ENCODE data around the gene DLEC1. TPM values are rescaled to one million over a fixed set of nuclear protein-coding genes. Genes with fewer than 3 reads are reported as not detected.

Gene DLEC1
- total RNA-seq, 1 donor from 2014 or later = 0.54 TPM

GRCh38 chr3:38094999-38095398 is 56.0 kb downstream of the DLEC1 start:
- peaks cover 39% of the 10 kb centered on the region for H3K27me3 Mint-ChIP-seq (ENCODE audit: low read depth, unreplicated experiment)
- Histone ChIP-seq H3K27ac (ENCODE audit: low read depth, low read length) (no peak overlapping the region), H3K4me2 (ENCODE audit: low read length) (no peak overlapping the region), H3K79me2 (ENCODE audit: insufficient read depth, low read length) (no peaks in the 10 kb centered on the region), H3K4me3 (ENCODE audit: insufficient read depth, low read depth, low read length) (no peak overlapping the region), H4K20me1 (ENCODE audit: insufficient read depth, low read length) (no peaks in the 10 kb centered on the region), H3K9ac (ENCODE audit: low read length) (no peak overlapping the region), H3K9me3 (ENCODE audit: insufficient read depth, low read depth, low read length) (no peaks in the 10 kb centered on the region), H3K4me1 (ENCODE audit: insufficient read depth, low read length) (no peaks in the 10 kb centered on the region), H3K36me3 (ENCODE audit: insufficient read depth, low read length) (no peaks in the 10 kb centered on the region), H2AFZ (ENCODE audit: low read depth, low read length) (no peak overlapping the region), H3K27me3 (ENCODE audit: insufficient read depth, low read length) (peaks cover 6% of the 10 kb centered on the region)
- no peak for FAIRE-seq
- peaks cover 3% of the 10 kb centered on the region for H3K4me1 Mint-ChIP-seq (ENCODE audit: low read depth, unreplicated experiment)
- no peaks in the 10 kb centered on the region for H3K36me3 Mint-ChIP-seq (ENCODE audit: low read depth, unreplicated experiment)
- no peak overlapping the region for H3K27ac Mint-ChIP-seq (ENCODE audit: unreplicated experiment)
- TF ChIP-seq EZH2 (IDR thresholded peaks at IDR 0.05; ENCODE audit: insufficient read depth, low read length) (no peak), CTCF (IDR thresholded peaks at IDR 0.05; ENCODE audit: insufficient read depth, low read depth, low read length) (no peak)
- no peaks in the 10 kb centered on the region for H3K9me3 Mint-ChIP-seq (ENCODE audit: unreplicated experiment)
- no peak for DNase-seq (ENCODE audit: low read depth)
- H3K4me3 Mint-ChIP-seq (ENCODE audit: unreplicated experiment) = no peak overlapping the region

- no peak overlapping the region for H3K4me2 ChIP-seq (ENCODE audit: low read length)
- H3K36me3 Mint-ChIP-seq (ENCODE audit: low read depth, unreplicated experiment) = no peaks in the 10 kb centered on the region
- no peak overlapping the region for H3K9ac ChIP-seq (ENCODE audit: low read length)
- no peaks in the 10 kb centered on the region for H3K4me1 ChIP-seq (ENCODE audit: insufficient read depth, low read length)
- no peaks in the 10 kb centered on the region for H3K9me3 ChIP-seq (ENCODE audit: insufficient read depth, low read depth, low read length)
- no peaks in the 10 kb centered on the region for H3K36me3 ChIP-seq (ENCODE audit: insufficient read depth, low read length)
- no peak overlapping the region for H3K4me3 Mint-ChIP-seq (ENCODE audit: unreplicated experiment)
- peaks cover 8% of the 10 kb centered on the region for H3K27me3 ChIP-seq (ENCODE audit: insufficient read depth, low read length)
- FAIRE-seq (no peak), DNase-seq (ENCODE audit: low read depth) (no peak)
- no peaks in the 10 kb centered on the region for H3K79me2 ChIP-seq (ENCODE audit: insufficient read depth, low read length)
- H3K27me3 Mint-ChIP-seq (ENCODE audit: low read depth, unreplicated experiment) = peaks cover 39% of the 10 kb centered on the region
- H4K20me1 ChIP-seq (ENCODE audit: insufficient read depth, low read length) = no peaks in the 10 kb centered on the region
- no peaks in the 10 kb centered on the region for H3K9me3 Mint-ChIP-seq (ENCODE audit: unreplicated experiment)
- TF ChIP-seq CTCF (IDR thresholded peaks at IDR 0.05; ENCODE audit: insufficient read depth, low read depth, low read length) = no peak
- TF ChIP-seq EZH2 (IDR thresholded peaks at IDR 0.05; ENCODE audit: insufficient read depth, low read length) = no peak
- no peak overlapping the region for H3K27ac Mint-ChIP-seq (ENCODE audit: unreplicated experiment)
- H2AFZ ChIP-seq (ENCODE audit: low read depth, low read length) = no peak overlapping the region
- H3K27ac ChIP-seq (ENCODE audit: low read depth, low read length) = no peak overlapping the region
- H3K4me1 Mint-ChIP-seq (ENCODE audit: low read depth, unreplicated experiment) = peaks cover 3% of the 10 kb centered on the region
- H3K4me3 ChIP-seq (ENCODE audit: insufficient read depth, low read depth, low read length) = no peak overlapping the region
Measured at GRCh38 chr3:38095669-38096483, 56.9 kb downstream of the DLEC1 start.
